ENCODE measurements around the gene HPS4.

DNA sequence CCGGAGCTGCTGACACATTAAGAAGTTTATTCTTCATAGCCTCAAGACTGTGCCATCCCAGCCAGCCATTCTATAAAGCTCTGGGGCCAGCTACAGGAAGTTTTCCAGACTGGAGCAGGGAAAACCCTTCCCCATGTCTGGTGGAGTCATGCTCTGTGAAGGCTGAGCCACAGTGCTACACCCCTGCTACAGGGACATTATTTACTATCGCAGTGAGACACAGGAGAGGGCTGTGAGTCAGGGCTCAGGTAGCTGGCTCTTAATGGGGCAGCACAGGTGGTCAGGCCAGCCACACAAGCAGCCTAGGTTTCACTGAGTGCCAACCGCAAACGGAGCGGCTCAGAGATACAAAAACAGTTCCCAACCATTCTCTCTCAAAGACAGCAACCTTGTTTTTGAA is 12.1 kb downstream of the HPS4 start:
- TF ChIP-seq POLR2AphosphoS5 (IDR thresholded peaks at IDR 0.05) (no peak), EP300 (IDR thresholded peaks at IDR 0.05) (no peak)
